H1 (cell line): ENCODE results near the gene MYH11.
"Not testable (repeated sequence)": the region's sequence is repeated elsewhere in the genome, so short reads cannot be mapped to it uniquely, and the experiment has no call there.

ENCODE experiments used
- ATF2 ChIP-seq: IDR thresholded peaks from 2 replicates; pipeline ENCODE4 v1.6.1; 2012; ENCODE audit warnings: low read length, inconsistent platforms
- CEBPB ChIP-seq: IDR thresholded peaks from 2 replicates; pipeline ENCODE4 v1.6.1; 2012; ENCODE audit warnings: low read depth, low read length
- CHD1 ChIP-seq: IDR thresholded peaks from 2 replicates; pipeline ENCODE4 v1.6.1; 2012; ENCODE audit warnings: low read depth, low read length, improper control_type of control experiment
- CTCF ChIP-seq, 3 experiments: IDR thresholded peaks; 1 replicate in 2 of 3; 2 replicates in 1 of 3; pipeline versions ENCODE4 v1.5.1 to v1.6.1; 2011; ENCODE audit warnings: low read length in 3 of 3, mild to moderate bottlenecking in 3 of 3, inconsistent platforms in 2 of 3, low read depth in 1 of 3, moderate library complexity in 1 of 3; ENCODE audit not compliant: insufficient read depth in 1 of 3; ENCODE audit errors: control extremely low read depth in 1 of 3
- EP300 ChIP-seq, 2 experiments: IDR thresholded peaks; 1 replicate in 1 of 2; 2 replicates in 1 of 2; pipeline ENCODE4 v1.6.1; 2011 to 2012; ENCODE audit warnings: low read depth in 2 of 2, low read length in 2 of 2, mild to moderate bottlenecking in 2 of 2, borderline replicate concordance in 1 of 2, inconsistent platforms in 1 of 2, moderate library complexity in 1 of 2
- POLR2A ChIP-seq, 2 experiments: IDR thresholded peaks; 1 replicate in 1 of 2; 2 replicates in 1 of 2; pipeline ENCODE4 v1.6.1; 2011; ENCODE audit warnings: low read depth in 2 of 2, low read length in 2 of 2, mild to moderate bottlenecking in 2 of 2; ENCODE audit errors: control extremely low read depth in 1 of 2

GRCh38 chr16:15850555-15850954, 6.3 kb downstream of the MYH11 start:
- not testable (repeated sequence) for TF ChIP-seq POLR2A (IDR thresholded peaks at IDR 0.05; ENCODE audit: control extremely low read depth in 1 of 2, low read depth in 2 of 2, low read length in 2 of 2); EP300 (IDR thresholded peaks at IDR 0.05; ENCODE audit: borderline replicate concordance in 1 of 2, low read depth in 2 of 2, low read length in 2 of 2); CTCF (IDR thresholded peaks at IDR 0.05; ENCODE audit: control extremely low read depth in 1 of 3, insufficient read depth in 1 of 3, low read depth in 1 of 3, low read length in 3 of 3); CHD1; ATF2; CEBPB
